NCI-H345 (cell line): ENCODE data around the gene CYFIP1.

ENCODE experiments used
- DNase-seq: peaks from one replicate; lab custom pipeline; 2025; lab: John Stamatoyannopoulos, UW

Gene CYFIP1

DNA sequence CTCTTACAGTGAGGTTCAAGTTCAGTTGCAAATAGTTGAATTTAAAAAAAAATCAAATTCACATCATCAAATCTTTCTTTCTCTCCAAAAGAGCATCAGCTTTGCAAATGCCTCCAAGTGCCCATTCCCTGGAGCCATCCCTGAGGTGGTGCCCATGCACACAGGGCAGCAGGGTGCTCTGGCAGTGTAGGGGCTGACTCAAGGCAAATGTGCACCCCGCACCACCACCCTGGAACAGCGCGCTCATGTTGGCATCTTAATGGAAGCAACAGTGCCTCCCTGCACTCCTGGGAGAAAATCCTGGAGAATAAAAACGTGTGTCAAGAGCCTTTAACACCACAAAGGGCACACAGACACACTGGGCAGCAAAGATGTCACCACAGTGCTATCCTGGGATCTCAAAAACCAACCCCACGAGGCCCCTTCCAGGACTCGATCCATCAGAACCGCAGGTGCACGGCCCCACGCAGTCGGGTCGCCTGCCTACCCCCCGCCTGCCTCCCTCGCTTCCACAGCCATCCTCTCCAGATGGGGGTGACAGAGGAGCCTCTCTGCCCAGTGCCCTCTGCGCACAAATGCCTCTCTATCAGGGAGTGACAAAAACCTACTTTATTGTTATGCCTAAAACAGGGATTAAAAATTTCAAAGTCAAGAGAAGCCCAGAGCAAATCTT, 90.9 kb downstream of the CYFIP1 start:
- DNase-seq: no peak

GRCh38 chr15:22888120-22888859, 91.9 kb downstream of the CYFIP1 start:
- no peak for DNase-seq

DNA sequence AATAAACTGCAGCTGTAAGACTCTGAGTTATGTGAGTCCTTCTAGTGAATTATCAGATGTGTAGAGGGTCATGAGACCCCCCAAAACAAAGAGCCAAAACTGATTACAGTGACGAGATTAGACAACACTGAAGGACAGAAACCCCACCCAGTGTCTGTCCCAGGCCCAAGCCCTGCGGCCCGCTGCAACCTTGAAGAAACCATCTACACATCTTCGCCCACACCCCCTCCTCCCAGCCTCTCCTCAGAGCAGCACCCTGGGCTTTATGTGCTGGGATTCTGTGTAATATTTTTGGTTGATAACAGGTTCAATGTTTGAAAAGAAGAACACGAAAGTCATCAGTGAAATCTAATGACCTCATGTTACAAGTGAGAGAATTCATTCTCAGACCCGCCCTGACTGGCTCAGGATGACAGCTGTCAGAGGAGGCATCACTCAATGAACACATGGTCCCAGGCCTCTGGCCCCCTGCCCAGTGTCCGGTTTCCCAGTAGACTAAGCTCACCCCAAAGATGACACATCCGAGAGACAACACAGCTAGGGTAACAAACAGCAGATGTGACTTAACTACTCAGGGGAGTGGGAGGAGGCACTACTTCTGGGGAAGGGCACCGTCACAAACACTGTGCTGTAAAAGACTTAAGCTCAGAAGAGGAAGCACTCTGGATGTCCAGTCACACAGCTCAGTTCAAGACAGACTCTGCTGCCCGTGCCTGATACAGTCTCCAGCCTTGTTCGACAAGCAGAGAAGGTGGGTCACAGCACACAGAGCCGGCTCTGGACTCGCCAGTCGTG, 92.8 kb downstream of the CYFIP1 start:
- DNase-seq: no peak

DNA sequence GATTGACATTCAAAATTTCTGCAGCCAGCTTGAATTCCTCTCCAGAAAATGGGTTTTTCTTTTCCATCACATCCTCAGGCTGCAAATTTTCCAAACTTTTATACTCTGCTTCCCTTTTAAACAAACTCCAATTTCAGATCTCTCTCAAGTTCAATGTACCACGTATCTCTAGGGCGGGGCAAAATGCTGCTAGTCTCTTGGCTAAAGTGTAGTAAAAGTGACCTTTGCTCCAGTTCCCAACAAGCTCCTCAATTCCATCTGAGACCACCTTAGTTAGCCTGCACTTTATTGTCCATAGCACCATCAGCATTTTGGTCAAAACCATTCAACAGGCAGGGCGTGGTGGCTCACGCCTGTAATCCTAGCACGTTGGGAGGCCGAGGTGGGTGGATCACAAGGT, 95.0 kb downstream of the CYFIP1 start:
- DNase-seq: no peak

DNA sequence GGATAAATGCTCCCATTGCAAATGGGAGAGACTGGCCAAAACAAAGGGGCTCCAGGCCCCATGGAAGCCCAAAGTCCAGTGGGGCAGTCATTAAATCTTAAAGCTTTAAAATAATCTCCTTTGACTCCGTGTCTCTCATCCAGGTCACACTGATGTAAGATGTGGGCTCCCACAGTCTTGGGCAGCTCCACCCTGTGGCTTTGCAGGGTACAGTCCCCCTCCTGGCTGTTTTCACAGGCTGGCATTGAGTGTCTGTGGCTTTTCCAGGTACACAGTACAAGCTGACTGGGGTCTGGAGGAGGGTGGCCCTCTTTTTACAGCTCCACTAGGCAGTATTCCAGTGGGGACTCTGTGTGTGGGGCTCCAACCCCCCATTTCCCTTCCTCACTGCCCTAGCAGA, 95.8 kb downstream of the CYFIP1 start:
- no peak for DNase-seq

GRCh38 chr15:22883196-22883595, 97.0 kb downstream of the CYFIP1 start:
- DNase-seq: no peak

GRCh38 chr15:22881739-22882440, 98.3 kb downstream of the CYFIP1 start:
- no peak for DNase-seq

GRCh38 chr15:22880981-22881738, 99.0 kb downstream of the CYFIP1 start:
- no peak for DNase-seq

- DNase-seq: no peak
These were observed 99.8 kb downstream of the CYFIP1 start for GRCh38 chr15:22880068-22880980.

DNA sequence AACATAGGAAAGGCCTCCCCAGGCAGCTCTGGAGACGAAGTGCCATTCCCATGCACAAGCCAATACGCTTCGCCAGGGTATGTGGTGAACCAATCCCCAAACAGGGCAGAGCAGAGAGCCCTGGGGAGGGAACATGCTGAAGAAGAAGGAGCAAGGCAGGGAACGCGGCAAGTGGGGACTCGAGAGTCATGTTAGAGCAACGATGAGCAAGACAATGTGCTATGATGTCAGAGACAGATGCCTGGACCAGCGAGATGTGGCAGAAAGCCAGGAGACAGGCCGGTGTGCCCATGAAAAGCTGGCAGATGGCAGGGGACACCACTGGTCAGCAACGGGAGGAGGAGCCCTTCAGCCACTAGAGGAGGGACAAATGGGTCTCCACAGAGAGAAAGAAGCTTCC, 102.1 kb downstream of the CYFIP1 start:
- no peak for DNase-seq

DNA sequence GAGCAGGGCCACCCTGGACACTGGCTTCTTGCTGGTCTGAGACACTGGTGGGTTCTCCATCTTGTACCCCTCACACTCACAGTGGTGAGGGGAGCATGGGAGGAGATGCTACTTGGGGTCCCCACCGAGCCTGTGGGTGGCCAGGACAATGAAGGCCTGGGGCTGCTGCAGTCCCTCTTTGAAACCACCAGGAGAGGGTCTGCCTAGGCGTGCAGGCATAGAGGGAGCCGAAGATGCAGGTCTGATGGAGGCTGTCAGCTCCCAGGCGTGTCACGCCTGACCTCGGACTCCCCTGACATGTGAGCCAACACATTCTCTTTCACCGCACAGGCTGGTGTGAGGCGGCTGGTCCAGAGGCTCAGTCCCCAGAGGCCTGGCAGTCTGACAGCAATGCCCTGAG, 102.6 kb downstream of the CYFIP1 start:
- no peak for DNase-seq

DNA sequence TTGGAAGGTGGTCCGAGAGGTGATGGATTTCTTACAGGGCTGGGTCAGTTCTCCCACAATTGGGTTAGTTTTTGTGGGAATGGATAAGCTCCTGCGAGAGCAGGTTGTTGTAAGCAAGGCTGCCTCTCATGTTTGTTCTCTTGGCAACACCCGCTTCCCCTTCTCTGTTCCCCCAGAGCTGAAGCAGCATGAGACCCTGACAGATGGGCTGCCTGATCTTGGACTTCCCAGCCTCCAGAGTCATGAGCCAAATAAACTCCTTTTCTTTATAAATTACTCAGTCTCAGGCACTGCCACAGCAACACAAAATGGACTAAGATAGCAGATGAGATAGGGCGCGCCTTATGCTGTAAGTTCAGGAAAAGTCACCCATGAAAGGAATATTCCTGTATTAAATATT, 103.1 kb downstream of the CYFIP1 start:
- no peak for DNase-seq

GRCh38 chr15:22874966-22875365, 105.2 kb downstream of the CYFIP1 start:
- no peak for DNase-seq

DNA sequence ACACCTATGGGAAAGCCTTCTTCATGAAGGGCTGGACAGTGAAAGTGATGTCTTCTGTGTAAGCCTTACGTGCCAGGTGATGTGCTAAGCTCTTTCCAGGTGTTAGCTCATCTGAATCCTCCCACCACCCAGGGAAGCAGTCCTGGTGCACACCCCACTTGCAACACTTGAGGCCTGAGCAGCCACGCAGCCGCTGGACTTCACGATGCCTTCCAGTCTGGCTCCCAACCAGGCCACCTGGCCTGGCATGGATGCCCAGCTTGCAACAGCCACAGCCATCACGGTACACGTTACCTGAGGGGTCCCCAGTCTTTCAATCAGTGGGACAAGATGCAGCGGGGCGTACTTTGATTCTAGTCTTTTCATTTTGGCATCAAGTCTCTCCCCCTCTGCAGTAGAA, 105.9 kb downstream of the CYFIP1 start:
- no peak for DNase-seq

GRCh38 chr15:22873841-22874240, 106.3 kb downstream of the CYFIP1 start:
- DNase-seq: no peak

GRCh38 chr15:22872936-22873701, 107.0 kb downstream of the CYFIP1 start:
- DNase-seq: no peak

GRCh38 chr15:22871481-22872086, 108.6 kb downstream of the CYFIP1 start:
- no peak for DNase-seq

DNA sequence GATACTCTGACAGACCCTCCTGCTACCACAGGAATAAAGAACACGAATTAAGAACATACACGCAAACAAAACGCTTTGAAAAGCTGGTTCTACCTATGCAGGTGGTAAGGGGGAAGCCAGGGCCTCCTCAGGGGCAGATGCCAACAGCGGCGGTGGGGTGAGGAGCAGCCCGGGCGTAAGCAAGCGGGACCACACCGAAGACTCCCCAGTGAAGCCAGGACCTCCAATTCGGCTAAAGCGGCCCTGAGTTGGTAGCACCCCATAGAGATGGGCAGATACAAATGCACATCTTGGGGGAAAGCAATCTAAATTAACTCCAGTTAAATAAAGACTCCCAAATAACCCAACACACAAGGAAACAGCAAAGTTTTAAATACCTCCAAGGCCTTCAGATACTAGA, 109.3 kb downstream of the CYFIP1 start:
- no peak for DNase-seq

DNA sequence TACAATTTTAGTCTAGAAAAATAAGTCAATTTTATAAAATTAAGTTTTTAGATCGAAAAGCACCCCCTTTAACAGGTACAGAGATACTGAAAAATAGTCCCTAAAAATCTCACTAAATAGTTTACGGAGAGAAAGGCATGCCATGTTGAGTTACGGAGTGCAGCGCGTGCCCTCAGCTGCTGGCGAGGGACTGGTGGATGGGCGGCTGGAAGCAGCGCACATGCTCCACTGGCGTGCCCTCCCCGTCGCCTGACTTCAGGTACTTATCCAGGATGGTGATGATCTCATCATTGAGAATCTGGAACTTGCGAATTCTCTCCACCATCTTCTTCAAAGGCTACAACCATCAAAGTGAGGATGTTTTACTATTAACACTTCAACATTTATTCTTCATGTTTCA, 110.3 kb downstream of the CYFIP1 start:
- DNase-seq: no peak
